ENCODE measurements around the gene FAM174C.

Gene FAM174C

DNA sequence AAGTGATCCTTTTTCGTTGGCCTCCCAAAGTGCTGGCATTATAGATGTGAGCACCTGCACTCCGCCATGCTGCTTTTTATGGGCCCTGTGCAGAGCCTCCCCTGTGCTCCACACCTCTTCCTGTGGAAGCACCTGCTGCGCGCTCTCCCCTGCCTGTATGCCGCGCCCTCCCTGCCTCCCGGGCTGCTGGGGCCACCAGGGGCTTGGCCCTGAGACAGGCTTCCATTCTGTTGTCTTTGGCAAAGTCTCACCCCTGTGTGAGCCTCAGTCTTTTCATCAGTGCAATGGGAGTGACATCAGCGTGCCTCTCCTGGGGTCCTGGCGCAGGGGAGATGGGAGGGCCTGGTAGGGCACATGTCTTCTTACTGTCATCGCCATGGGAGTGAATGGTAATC, 1.3 kb downstream of the FAM174C start:
- TF ChIP-seq CTCF (conservative IDR thresholded peaks at IDR 0.05; ENCODE audit: low read length) = no peak
- no peak for DNase-seq (ENCODE audit: low read depth)
- H3K4me3 ChIP-seq (ENCODE audit: low read length) = peak overlapping the region; percentile 72

- no peak for TF ChIP-seq CTCF (conservative IDR thresholded peaks at IDR 0.05; ENCODE audit: low read length)
- no peak for DNase-seq (ENCODE audit: low read depth)
- no peak overlapping the region; the same call in 1 of the 2 replicates for H3K4me3 ChIP-seq (ENCODE audit: low read length)
Observed at GRCh38 chr19:1277061-1277460, 1.7 kb downstream of the FAM174C start.

GRCh38 chr19:1278074-1278473, 2.7 kb downstream of the FAM174C start:
- no peak for DNase-seq (ENCODE audit: low read depth)
- H3K4me3 ChIP-seq (ENCODE audit: low read length) = no peak overlapping the region
- TF ChIP-seq CTCF (conservative IDR thresholded peaks at IDR 0.05; ENCODE audit: low read length) = no peak

DNA sequence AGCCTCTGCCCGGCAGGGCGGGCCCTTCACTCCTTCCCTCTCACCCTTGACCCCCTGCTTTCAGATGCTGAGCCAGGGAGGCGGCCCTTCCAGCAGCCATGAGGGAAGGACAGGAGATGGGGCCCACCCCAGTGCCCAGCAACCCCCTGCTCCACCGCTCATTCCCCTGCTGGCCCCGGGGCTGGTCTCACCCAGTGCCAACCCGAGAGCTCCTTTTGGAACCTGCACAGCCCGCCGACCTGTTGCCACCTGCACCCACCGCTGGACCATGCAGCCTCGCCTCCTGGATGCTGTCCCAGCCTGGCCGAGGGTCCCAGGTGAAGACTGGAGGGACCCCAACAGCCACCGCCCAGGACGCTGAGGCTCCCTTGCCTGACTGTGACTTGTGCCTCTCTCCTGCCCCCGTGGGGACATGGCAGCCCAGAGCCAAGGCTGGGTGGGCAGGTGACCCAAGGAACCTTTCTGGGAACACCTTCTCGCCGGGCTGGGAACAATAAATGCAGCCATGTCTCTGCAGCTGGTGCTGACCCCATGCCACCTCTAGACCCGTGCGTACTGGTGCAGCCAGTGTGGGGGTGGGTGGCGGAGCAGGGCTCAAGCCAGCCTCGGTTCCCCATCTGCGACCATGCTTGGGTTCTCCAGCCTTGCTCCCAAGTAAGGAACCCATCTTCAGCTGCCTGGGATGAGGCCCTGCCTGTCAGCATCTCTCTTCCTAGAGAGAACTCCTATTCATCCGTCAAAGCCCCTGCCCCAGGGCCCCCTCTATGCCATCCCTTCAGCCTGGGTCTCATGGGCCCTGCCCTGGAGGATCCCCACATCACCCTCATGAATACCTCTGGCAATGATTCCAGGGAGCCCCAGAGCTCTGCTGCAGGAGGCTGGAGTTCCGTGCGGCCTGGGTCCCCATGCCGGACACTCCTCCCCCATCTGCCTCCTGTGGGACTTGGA, 3.7 kb downstream of the FAM174C start:
- no peak for DNase-seq (ENCODE audit: low read depth)
- no peak overlapping the region for H3K4me3 ChIP-seq (ENCODE audit: low read length)
- TF ChIP-seq CTCF (conservative IDR thresholded peaks at IDR 0.05; ENCODE audit: low read length) = no peak

DNA sequence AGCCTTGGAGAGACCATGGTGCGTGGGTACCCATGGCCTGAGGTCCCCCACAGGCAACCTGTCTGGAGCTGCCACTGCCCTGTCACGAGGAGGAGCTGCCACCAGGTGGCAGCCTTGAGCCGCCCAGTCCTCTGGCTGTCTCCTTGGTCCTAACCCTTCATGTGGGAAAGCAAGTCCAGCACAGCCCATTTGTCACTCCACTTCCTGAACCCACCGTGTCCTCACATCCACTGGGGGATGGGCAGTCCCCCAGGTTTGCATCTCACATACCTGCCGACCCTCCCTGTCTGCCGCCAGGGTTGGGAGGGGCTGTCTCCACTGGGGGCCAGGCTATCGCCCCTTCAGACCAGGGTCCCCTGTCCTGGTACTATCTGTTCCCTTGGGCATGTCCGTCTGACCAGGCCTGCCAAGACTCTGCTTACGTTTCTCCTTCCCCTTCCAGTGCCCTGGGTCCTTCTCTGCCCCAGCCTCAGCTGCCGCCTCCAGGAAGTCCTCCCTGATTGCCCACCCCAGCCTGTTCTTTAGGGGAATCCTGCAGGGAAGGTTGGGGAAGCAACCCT, 4.5 kb downstream of the FAM174C start:
- TF ChIP-seq CTCF (conservative IDR thresholded peaks at IDR 0.05; ENCODE audit: low read length) = peak; percentile 84
- no peak overlapping the region for H3K4me3 ChIP-seq (ENCODE audit: low read length)
- peak; percentile 76 for DNase-seq (ENCODE audit: low read depth)

GRCh38 chr19:1280636-1281568, 5.6 kb downstream of the FAM174C start:
- H3K4me3 ChIP-seq (ENCODE audit: low read length) = no peak overlapping the region
- TF ChIP-seq CTCF (conservative IDR thresholded peaks at IDR 0.05; ENCODE audit: low read length) = no peak
- DNase-seq (ENCODE audit: low read depth) = no peak

Data from AG10803 (cell line).